Fibroblast of villous mesenchyme (primary cell): ENCODE data around the gene CD7. TPM values are rescaled to one million over a fixed set of nuclear protein-coding genes. Genes with fewer than 3 reads are reported as not detected.

Source experiments
- DNase-seq: peaks from one replicate; pipeline ENCODE4 v3.0.0-alpha.2; 2010; ENCODE audit warnings: low read depth
- H3K4me3 ChIP-seq: 2 replicates; pipeline ENCODE4 v1.5.1; 2011; ENCODE audit warnings: low read depth, mild to moderate bottlenecking, low read length
- total RNA-seq: library from RNA; depleted of rRNA; stranded (reverse); fragments of >200 nt; gene quantifications from 2 replicates; pipeline ENCODE4 v1.2.3, GENCODE V29; 2012
- TF ChIP-seq, protein P1 (sequence below): IDR thresholded peaks from 2 replicates; pipeline ENCODE4 v1.5.1; 2012; ENCODE audit warnings: low read depth, mild to moderate bottlenecking, low read length; ENCODE audit not compliant: insufficient read depth

Gene CD7
- total RNA-seq, 1 donor, result not detected

DNA sequence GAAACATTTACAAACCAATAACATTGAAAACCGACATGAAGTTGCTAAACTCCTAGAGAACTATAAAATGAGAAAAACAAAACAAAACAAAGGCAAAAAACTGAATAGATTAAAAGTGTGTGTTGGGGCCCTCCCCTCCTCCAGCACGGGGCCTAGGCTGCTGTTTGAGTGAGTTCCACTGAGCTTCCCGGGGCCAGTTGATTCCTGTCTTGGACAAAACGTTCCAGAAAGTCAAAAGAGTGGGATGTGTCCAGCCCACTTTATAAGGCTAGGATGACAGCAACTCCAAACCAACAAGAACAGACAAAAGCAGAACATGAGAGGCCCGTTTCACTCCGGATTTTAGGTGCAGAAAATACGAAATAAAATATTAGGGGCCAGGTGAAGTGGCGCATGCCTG, 32.3 kb downstream of the CD7 start:
- H3K4me3 ChIP-seq, result no peak overlapping the region
- TF ChIP-seq, protein P1, sequence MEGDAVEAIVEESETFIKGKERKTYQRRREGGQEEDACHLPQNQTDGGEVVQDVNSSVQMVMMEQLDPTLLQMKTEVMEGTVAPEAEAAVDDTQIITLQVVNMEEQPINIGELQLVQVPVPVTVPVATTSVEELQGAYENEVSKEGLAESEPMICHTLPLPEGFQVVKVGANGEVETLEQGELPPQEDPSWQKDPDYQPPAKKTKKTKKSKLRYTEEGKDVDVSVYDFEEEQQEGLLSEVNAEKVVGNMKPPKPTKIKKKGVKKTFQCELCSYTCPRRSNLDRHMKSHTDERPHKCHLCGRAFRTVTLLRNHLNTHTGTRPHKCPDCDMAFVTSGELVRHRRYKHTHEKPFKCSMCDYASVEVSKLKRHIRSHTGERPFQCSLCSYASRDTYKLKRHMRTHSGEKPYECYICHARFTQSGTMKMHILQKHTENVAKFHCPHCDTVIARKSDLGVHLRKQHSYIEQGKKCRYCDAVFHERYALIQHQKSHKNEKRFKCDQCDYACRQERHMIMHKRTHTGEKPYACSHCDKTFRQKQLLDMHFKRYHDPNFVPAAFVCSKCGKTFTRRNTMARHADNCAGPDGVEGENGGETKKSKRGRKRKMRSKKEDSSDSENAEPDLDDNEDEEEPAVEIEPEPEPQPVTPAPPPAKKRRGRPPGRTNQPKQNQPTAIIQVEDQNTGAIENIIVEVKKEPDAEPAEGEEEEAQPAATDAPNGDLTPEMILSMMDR, result no peak
- DNase-seq, result peak; percentile 60

DNA sequence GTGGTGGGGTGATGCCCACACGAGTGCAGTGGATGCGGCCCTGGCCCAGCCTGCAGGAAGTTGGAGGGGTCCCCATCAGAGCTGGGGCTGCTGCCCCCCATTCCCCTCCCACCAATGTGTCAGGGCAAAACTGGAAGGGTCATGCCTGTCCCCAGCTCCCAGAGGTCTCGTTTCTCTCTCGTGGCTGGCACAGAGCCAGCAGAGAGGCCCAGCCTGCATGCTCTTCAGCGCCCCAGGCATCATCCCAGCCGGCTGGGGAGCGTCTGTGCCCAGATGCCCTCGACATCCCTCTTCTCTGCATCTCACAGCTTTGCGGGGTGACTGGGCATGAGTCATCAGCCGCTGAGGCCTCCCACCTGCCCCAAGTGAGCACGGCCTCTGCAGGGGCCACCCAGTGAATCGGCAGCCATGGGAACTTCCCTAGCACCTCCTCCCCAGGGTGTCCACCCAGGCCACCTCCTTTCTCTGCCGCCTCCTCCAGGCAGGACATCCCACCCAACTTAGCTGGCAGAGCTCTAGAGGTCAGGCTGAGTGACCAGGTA, 34.1 kb downstream of the CD7 start:
- TF ChIP-seq, protein P1, result no peak
- DNase-seq, result peak; percentile 85
- H3K4me3 ChIP-seq, result no peak overlapping the region

DNA sequence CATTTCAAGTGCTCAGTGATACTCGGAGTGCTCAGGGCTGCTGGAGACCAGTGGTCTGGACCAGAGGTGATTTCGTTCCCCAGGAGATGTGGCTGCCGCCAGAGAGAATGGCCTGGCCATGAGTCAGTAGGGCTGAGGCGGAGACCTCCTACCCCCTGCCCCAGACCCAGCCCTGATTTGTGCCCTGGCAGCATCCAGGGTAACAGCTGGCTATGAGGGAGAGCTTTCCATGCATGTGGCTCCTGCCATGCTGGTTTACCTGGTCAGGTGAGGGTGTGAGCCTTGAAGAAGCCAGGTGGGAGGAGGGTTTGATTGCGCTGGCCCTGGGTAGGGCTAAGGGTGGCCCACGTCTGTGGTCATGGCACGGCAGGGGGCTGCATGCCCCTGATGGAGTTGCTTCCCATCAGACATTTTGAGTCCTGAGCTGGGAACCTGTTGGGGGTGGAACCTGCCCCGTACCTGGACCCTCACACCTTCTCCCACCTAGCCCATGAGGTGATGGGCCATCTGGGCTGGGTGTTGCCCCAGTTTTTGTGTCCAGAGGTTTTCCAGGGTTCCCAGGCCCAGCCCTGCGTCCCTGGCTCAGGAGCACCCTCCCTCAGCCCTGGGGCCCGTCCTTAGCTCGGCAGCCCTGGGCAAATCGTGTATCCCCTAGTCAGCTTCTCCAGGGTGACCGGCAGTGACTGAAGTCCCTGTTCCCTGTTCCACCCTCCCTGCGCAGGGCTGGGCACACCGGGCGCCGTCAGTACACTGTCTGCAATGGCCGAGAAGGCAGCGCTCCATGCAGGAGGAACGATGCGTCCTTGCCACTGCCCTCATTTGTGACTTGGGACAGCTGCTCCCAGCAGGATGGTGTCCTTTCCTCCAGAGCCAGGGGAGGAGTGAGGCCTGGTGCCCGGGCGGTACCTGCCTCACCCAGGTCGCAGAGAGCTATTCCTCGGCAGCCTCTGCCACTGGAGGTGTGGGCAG, 34.9 kb downstream of the CD7 start:
- TF ChIP-seq, protein P1, result no peak
- H3K4me3 ChIP-seq, result no peak overlapping the region
- no peak for DNase-seq

DNA sequence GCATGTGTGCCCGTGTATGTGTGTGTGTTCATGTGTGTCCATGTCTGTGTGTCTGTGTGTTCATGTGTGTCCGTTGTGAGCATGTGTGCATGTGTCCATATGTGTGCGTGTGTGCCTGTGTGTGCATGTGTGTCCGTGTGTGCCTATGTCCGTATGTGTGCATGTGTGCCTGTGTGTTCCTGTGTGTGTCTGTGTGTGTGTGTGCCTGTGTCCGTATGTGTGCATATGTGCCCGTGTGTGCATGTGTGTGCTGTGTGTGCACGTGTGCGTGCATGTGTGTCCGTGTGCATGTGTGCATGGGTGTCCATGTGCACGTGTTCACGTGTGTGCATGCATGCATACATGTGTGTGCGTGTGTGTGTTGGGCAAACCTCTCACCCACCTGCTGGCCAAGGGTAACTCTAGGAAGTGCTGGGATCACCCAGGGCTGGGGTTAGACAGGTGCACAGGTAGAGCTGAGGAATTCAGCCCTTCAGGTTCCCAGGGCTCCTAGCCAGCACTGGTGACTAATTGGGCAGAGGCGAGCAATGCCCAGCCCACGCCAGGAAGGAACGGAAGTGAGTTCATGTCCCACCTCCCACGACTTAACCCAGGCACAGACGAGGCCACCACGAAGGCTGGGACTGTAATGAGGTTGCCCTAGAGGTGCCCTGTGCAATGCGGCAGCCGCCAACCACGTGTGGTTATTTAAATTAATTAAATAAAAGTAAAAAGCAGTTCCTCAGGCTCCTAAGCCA, 35.7 kb downstream of the CD7 start:
- DNase-seq, result no peak
- no peak overlapping the region for H3K4me3 ChIP-seq

DNA sequence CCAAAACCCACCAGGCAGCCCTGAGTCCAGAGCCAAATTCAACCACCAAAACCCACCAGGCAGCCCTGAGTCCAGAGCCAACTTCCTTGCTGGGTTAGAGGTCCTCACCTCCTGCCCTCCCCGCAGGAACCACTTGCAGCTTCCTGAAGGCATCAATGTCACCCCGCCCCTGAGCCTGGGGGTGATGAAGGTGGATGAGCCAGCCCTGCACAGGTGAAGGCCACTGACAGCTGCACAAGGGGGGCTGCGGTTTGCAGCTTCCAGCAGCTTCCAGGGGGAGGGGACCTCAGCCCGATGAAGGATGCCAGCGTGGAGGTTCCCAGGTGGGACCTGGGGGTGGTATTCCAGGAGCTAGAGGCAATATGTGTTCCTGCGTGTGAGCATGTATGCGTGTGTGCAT, 36.3 kb downstream of the CD7 start:
- TF ChIP-seq, protein P1, result no peak
- no peak overlapping the region for H3K4me3 ChIP-seq
- DNase-seq, result no peak

More for the DNA sequence above, 35.7 kb downstream of the CD7 start:
- TF ChIP-seq, protein P1, result no peak

DNA sequence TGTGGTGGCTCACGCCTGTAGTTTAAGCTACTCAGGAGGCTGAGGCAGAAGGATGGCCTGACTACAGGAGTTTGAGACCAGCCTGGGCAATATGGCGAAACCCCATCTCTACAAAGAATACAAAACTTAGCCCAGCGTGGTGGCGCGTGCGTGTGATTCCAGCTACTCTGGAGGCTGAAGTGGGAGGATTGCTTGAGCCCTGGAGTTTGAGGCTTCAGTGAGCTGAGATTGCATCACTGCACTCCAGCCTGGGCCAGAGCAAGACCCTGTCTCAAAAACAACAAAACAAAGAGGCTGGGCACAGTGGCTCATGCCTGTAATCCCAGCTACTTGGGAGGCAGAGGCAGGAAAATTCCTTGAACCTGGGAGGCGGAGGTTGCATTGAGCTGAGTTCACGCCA, 36.9 kb downstream of the CD7 start:
- H3K4me3 ChIP-seq, result no peak overlapping the region
- no peak for DNase-seq
- TF ChIP-seq, protein P1, result no peak
